DND-41 (cell line): Measurements from ENCODE around the gene U2SURP.

Experiments used
- ATAC-seq: fragments of 200-7000 bp; cut with Tn5 transposase; 3 replicates; pipeline ENCODE4 v1.9.1; 2021; ENCODE audit warnings: low read depth; ENCODE audit not compliant: insufficient read depth
- DNase-seq: peaks from one replicate; pipeline ENCODE4 v3.0.0-alpha.2; 2020
- H2AFZ ChIP-seq: 2 replicates; pipeline ENCODE4 v1.6.0; 2012; ENCODE audit warnings: low read depth, low read length
- H3K27ac ChIP-seq: 2 replicates; pipeline ENCODE4 v1.5.1; 2012; ENCODE audit warnings: low read length, inconsistent platforms
- H3K27me3 ChIP-seq: fragments of 200-600 bp; sonication (generic); 2 replicates; pipeline ENCODE4 v1.6.0; 2012; ENCODE audit warnings: low read length, mild to moderate bottlenecking, inconsistent platforms; ENCODE audit not compliant: insufficient read depth, poor library complexity
- H3K36me3 ChIP-seq: 2 replicates; pipeline ENCODE4 v1.5.1; 2012; ENCODE audit warnings: low read length, inconsistent platforms; ENCODE audit not compliant: insufficient read depth
- H3K4me1 ChIP-seq: 2 replicates; pipeline ENCODE4 v1.5.1; 2012; ENCODE audit warnings: mild to moderate bottlenecking, low read length; ENCODE audit not compliant: insufficient read depth
- H3K4me2 ChIP-seq: 2 replicates; pipeline ENCODE4 v1.6.0; 2012; ENCODE audit warnings: mild to moderate bottlenecking, moderate library complexity, low read length, inconsistent platforms; ENCODE audit not compliant: insufficient read depth
- H3K4me3 ChIP-seq, 2 experiments: fragments of 200-600 bp in 1 of 2; shearing (Covaris generic) in 1 of 2; 2 replicates each; pipeline ENCODE4 v1.5.1; 2012 to 2016; ENCODE audit warnings: inconsistent platforms in 2 of 2, low read length in 2 of 2, mild to moderate bottlenecking in 2 of 2, low read depth in 1 of 2, moderate library complexity in 1 of 2
- H3K79me2 ChIP-seq: 2 replicates; pipeline ENCODE4 v1.6.0; 2012; ENCODE audit warnings: low read length, inconsistent platforms; ENCODE audit not compliant: insufficient read depth
- H3K9ac ChIP-seq: 2 replicates; pipeline ENCODE4 v1.6.0; 2012; ENCODE audit warnings: low read depth, mild to moderate bottlenecking, inconsistent platforms, low read length, moderate library complexity
- H3K9me3 ChIP-seq: 2 replicates; pipeline ENCODE4 v1.5.1; 2012; ENCODE audit warnings: low read length, moderate library complexity, mild to moderate bottlenecking, inconsistent platforms; ENCODE audit not compliant: insufficient read depth, severe bottlenecking
- H4K20me1 ChIP-seq: 2 replicates; pipeline ENCODE4 v1.6.0; 2012; ENCODE audit warnings: low read length; ENCODE audit not compliant: insufficient read depth
- EZH2 ChIP-seq: IDR thresholded peaks from 3 replicates; pipeline ENCODE4 v1.6.1; 2012; ENCODE audit warnings: borderline replicate concordance, low read depth, mild to moderate bottlenecking, moderate library complexity, low read length, inconsistent platforms; ENCODE audit not compliant: severe bottlenecking
- TF ChIP-seq, protein P1 (sequence below): IDR thresholded peaks from 2 replicates; pipeline ENCODE4 v1.5.1; 2012; ENCODE audit warnings: borderline replicate concordance, low read length, moderate library complexity, mild to moderate bottlenecking; ENCODE audit not compliant: poor library complexity, severe bottlenecking; ENCODE audit errors: extremely low read depth

The U2SURP gene

DNA sequence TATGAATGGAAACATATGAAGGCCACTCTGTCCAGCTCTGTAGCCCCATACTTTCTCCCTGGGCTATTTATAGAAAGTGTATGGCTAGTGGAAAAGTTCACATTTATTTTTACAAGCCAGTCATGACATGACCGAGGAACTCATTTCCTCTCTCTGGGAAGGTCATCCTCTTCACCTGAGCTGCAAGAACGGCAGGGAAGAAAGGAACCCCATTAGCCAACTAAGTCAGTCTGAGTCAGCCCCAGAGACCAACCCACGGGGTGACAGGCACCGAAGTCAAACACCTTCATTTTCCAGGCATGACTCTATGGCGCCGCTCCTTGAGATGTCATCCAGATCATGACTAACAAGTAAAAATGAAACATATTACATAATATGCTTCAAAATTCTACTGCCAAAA is 42.7 kb upstream of the U2SURP start:
- Histone ChIP-seq H2AFZ (no peak overlapping the region), H3K9me3 (no peaks in the 10 kb centered on the region), H3K9ac (no peak overlapping the region), H3K4me1 (no peaks in the 10 kb centered on the region), H3K36me3 (no peaks in the 10 kb centered on the region), H3K27me3 (peaks cover 33% of the 10 kb centered on the region), H3K4me3 (no peak overlapping the region), H3K27ac (no peak overlapping the region), H3K4me2 (no peak overlapping the region), H3K79me2 (no peaks in the 10 kb centered on the region), H4K20me1 (no peaks in the 10 kb centered on the region)
- DNase-seq: no peak
- ATAC-seq: no peak
- no peak for TF ChIP-seq EZH2
- TF ChIP-seq, protein P1, sequence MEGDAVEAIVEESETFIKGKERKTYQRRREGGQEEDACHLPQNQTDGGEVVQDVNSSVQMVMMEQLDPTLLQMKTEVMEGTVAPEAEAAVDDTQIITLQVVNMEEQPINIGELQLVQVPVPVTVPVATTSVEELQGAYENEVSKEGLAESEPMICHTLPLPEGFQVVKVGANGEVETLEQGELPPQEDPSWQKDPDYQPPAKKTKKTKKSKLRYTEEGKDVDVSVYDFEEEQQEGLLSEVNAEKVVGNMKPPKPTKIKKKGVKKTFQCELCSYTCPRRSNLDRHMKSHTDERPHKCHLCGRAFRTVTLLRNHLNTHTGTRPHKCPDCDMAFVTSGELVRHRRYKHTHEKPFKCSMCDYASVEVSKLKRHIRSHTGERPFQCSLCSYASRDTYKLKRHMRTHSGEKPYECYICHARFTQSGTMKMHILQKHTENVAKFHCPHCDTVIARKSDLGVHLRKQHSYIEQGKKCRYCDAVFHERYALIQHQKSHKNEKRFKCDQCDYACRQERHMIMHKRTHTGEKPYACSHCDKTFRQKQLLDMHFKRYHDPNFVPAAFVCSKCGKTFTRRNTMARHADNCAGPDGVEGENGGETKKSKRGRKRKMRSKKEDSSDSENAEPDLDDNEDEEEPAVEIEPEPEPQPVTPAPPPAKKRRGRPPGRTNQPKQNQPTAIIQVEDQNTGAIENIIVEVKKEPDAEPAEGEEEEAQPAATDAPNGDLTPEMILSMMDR: no peak

- Histone ChIP-seq H3K27ac (no peak overlapping the region), H3K9me3 (no peaks in the 10 kb centered on the region), H2AFZ (no peak overlapping the region), H3K79me2 (no peaks in the 10 kb centered on the region), H3K4me2 (no peak overlapping the region), H3K27me3 (peaks cover 30% of the 10 kb centered on the region), H3K9ac (no peak overlapping the region), H3K36me3 (no peaks in the 10 kb centered on the region), H4K20me1 (no peaks in the 10 kb centered on the region), H3K4me1 (no peaks in the 10 kb centered on the region), H3K4me3 (no peak overlapping the region)
- no peak for TF ChIP-seq EZH2
- TF ChIP-seq, protein P1: no peak
- ATAC-seq (no peak), DNase-seq (no peak)
Observed at GRCh38 chr3:142960322-142960850, 41.0 kb upstream of the U2SURP start.

DNA sequence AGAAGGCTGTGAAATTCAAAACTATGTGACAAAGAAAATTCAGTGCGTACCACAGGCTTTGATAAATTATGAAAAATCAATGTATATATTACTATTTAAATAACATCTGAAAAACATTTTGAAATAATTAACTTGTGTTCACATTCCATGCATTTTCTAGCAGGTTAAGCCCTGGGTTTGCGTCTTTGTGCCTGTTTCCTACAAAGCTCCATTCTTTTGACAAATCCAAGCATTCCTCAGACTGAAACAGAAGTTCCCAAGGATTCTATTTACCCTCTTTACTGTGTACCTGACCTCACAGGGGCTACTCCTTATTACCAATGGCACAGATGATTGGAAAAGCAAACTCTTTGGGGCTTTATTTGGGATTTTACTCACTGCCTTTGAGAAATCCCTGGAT is 39.8 kb upstream of the U2SURP start:
- Histone ChIP-seq H3K36me3 (no peaks in the 10 kb centered on the region), H3K9me3 (no peaks in the 10 kb centered on the region), H3K4me3 (no peak overlapping the region), H3K9ac (no peak overlapping the region), H3K4me1 (no peaks in the 10 kb centered on the region), H4K20me1 (no peaks in the 10 kb centered on the region), H2AFZ (no peak overlapping the region), H3K27ac (no peak overlapping the region), H3K4me2 (no peak overlapping the region), H3K27me3 (peaks cover 25% of the 10 kb centered on the region), H3K79me2 (no peaks in the 10 kb centered on the region)
- no peak for ATAC-seq
- no peak for DNase-seq
- no peak for TF ChIP-seq EZH2
- TF ChIP-seq, protein P1: no peak

DNA sequence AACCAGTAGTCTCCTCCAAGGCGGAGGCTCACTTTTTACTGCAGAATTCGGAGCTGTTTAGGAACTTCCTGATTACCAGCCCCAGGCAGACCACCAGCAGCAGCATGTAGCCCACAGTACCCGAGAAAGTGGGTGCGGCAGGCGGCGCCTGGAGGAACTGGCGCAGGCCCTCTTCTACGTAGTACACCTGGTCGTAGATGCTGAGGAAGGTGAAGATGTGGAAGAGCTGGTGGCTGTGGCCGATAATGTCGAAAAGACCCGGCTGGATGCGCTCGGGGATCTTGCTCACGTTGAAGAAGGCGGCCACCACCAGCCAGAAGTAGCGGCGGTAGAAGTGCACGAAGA is 39.2 kb upstream of the U2SURP start:
- DNase-seq (no peak), ATAC-seq (no peak)
- H3K27ac ChIP-seq: no peak overlapping the region
- H3K9ac ChIP-seq: no peak overlapping the region
- no peaks in the 10 kb centered on the region for H3K9me3 ChIP-seq
- TF ChIP-seq, protein P1: no peak
- TF ChIP-seq EZH2: no peak
- H3K27me3 ChIP-seq: peaks cover 20% of the 10 kb centered on the region
- no peak overlapping the region for H3K4me2 ChIP-seq
- no peaks in the 10 kb centered on the region for H3K36me3 ChIP-seq
- no peaks in the 10 kb centered on the region for H4K20me1 ChIP-seq
- H3K79me2 ChIP-seq: no peaks in the 10 kb centered on the region
- no peaks in the 10 kb centered on the region for H3K4me1 ChIP-seq
- no peak overlapping the region for H3K4me3 ChIP-seq
- no peak overlapping the region for H2AFZ ChIP-seq
